Large intestine (tissue), 3 donors: Measurements from ENCODE around the gene PTCH2. TPM values are rescaled to one million over a fixed set of nuclear protein-coding genes. Genes with fewer than 3 reads are reported as not detected.
A peak's percentile ranks its signal among the peaks of the same experiment; 100 is the strongest.
"Not testable (repeated sequence)": the region's sequence is repeated elsewhere in the genome, so short reads cannot be mapped to it uniquely, and the experiment has no call there.

ENCODE experiments used
- DNase-seq, 2 donors: peaks; one replicate each; pipeline versions ENCODE4 v3.0.0 to v3.0.0-alpha.2; 2013
- H3K27ac ChIP-seq: one replicate; pipeline ENCODE4 v1.5.1; 2013; ENCODE audit warnings: low read length
- H3K27me3 ChIP-seq: 2 replicates; pipeline ENCODE4 v1.6.1; 2013; ENCODE audit warnings: low read length; ENCODE audit not compliant: control insufficient read depth, insufficient read depth
- H3K36me3 ChIP-seq: 2 replicates; pipeline ENCODE4 v1.6.1; 2013; ENCODE audit warnings: low read length; ENCODE audit not compliant: control insufficient read depth, insufficient read depth
- H3K4me1 ChIP-seq: one replicate; pipeline ENCODE4 v1.6.1; 2013; ENCODE audit warnings: low read length; ENCODE audit not compliant: control insufficient read depth, insufficient read depth
- H3K4me3 ChIP-seq: one replicate; pipeline ENCODE4 v1.5.1; 2013; ENCODE audit warnings: low read length
- H3K9me3 ChIP-seq: one replicate; pipeline ENCODE4 v1.6.1; 2013; ENCODE audit warnings: mild to moderate bottlenecking, low read depth, low read length, moderate library complexity; ENCODE audit not compliant: control insufficient read depth
- WGBS: methylation state at CpG from one replicate; pipeline ENCODE4 v1.1.5; 2013; ENCODE audit warnings: low lambda C conversion rate; ENCODE audit not compliant: insufficient coverage; 5-methylcytosine and 5-hydroxymethylcytosine counted together
- polyA plus RNA-seq: library from polyadenylated mRNA; unstranded; fragments of 120-200 nt; gene quantifications from one replicate; pipeline ENCODE4 v1.2.1, GENCODE V29; 2013

Gene PTCH2
- polyA plus RNA-seq, 1 donor, result 3.9 TPM

DNA sequence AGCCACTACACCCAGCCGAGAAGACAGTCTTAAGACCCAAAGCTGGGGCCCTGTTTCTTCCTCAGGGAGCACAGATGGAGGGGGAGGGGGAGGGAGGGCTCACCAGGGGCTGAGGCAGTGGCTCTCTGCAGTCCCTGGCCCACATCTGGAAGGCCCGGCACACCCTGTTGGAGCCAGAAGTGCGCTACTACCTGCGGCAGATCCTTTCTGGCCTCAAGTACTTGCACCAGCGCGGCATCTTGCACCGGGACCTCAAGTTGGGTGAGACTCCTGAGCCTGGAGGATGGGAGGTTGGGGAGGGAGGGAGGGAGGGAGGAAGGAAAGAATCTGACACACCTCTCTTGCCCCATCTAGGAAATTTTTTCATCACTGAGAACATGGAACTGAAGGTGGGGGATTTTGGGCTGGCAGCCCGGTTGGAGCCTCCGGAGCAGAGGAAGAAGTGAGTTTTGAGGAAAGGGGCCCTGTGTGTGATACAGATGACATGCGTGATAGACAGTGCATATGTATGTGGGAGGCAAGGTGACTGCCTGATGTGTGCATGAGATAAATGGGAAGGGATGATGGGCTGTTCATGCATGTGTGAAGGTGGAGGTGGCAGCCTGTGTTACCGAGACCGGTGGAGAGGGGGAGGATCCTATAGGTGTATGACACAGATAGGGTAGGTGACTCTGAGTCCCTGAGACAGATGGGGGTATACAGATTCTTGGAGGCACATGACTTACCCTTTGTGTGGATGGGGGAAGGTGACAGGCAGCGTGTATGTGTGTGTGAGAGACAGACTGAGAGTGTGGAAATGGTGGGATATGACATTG, 41.4 kb downstream of the PTCH2 start:
- Histone ChIP-seq H3K4me3 (peak overlapping the region; percentile 91), H3K4me1 (peaks cover 24% of the 10 kb centered on the region), H3K27ac (no peak overlapping the region), H3K27me3 (no peaks in the 10 kb centered on the region), H3K36me3 (peaks cover 32% of the 10 kb centered on the region), H3K9me3 (no peaks in the 10 kb centered on the region)
- WGBS, result 100% methylated on average over 1 of the region's 13 CpGs
- DNase-seq, result no peak

DNA sequence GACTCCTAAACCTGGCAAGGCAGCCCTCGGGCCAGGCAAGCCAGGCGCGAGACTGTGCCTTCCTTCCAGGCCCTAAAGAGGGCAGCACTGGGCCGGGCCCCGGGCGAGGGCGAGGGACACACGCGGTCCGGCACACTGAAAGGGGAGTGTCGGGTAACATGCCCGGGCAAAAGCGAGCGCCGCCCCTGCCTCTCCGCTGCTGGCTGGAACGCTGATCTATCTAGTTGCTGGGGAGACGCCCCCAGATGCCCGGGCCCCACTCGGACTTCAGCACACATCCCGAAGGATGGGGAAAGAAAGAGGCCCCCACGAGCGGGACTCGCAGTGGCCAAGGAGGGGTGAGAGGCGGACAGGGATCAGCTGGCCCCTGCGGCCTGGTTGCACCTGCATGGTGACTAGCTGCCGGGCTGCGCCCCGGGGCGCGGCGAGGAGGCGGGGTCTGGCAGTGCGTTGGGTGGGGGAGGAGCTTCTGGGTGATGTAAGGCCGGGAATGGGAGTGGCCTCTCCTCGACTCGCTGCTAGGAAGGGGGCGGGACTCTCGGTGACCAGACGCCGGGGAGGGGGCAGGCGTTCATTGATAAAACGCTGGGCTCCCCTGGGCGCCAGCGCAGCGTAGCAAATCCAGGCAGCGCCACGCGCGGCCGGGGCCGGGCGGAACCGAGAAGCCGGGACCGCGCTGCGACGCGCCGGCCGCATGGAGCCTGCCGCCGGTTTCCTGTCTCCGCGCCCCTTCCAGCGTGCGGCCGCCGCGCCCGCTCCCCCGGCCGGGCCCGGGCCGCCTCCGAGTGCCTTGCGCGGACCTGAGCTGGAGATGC, 43.1 kb downstream of the PTCH2 start, which contains the start of gene PLK3:
Gene PLK3 (plus strand): TSS at position 608 of the 815 bp plus-strand sequence. CDS start 87 bp downstream, at position 695.
- WGBS, result no CpG with 5 or more reads among the region's 79 CpGs
- H3K9me3 ChIP-seq, result no peaks in the 10 kb centered on the region
- peaks cover 20% of the 10 kb centered on the region for H3K36me3 ChIP-seq
- peaks cover 21% of the 10 kb centered on the region for H3K4me1 ChIP-seq
- H3K4me3 ChIP-seq, result peak within 1 kb of the TSS; percentile 91
- no peaks in the 10 kb centered on the region for H3K27me3 ChIP-seq
- H3K27ac ChIP-seq, result peak within 1 kb of the TSS; percentile 94
- DNase-seq, result peak; percentile 99

DNA sequence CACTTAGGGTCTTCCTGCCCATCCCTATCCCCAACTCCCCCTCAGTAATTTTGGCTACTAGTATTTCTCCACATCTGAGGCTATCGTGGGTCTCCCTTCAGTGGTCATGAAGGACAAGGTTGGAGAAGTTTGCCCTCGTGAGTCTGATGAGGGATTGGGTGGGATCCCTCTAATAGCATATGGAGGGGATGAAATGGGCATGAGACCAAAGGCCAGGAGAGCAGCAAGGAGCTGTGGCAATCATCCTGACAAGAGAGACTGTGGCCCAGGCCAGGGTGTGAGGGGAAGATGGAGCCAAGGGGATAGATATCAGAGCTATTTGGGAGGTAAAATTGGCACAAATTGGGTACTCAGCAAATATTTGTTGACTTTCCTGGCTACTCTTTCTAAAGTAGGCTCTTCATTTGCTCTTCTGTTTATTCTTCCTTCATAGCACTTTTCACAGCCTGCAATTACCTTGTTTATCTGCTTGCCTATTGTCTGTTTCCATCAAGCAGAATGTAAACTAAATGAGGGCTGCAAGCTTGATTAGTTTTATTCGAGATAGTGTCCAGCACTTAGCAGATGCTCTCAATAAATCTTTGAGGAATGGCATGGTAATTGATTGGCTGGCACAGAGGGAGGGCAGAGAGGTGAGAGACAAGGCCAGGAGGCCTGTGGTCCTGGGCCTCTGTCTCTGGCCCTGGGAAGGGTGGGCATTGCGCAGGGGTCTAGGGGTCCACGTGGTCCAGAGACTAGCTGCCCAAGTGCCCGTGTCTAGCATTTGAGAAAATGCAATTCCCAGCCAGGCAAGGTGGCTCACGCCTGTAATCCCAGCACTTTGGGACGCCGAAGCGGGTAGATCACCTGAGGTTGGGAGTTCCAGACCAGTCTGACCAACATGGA, 44.3 kb downstream of the PTCH2 start:
- Histone ChIP-seq H3K4me3 (no peak overlapping the region), H3K9me3 (no peaks in the 10 kb centered on the region), H3K4me1 (peaks cover 21% of the 10 kb centered on the region), H3K36me3 (peaks cover 10% of the 10 kb centered on the region), H3K27me3 (no peaks in the 10 kb centered on the region), H3K27ac (peak overlapping the region; percentile 94)
- no CpG with 5 or more reads among the region's 10 CpGs for WGBS
- DNase-seq, result no peak

DNA sequence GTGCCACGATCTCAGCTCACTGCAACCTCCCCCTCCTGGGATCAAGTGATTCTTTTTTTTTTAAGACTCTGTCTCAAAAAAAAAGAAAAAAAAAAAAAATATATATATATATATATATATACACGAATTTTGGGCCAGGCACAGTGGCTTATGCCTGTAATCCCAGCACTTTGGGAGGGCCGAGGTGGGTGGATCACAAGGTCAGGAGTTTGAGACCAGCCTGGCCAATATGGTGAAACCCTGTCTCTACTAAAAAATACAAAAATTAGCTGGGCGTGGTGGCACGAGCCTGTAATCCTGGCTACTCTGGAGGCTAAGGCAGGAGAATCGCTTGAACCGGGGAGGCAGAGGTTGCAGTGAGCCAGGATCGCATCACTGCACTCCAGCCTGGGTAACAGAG, 45.2 kb downstream of the PTCH2 start:
- H3K27me3 ChIP-seq, H3K9me3 ChIP-seq, DNase-seq, H3K27ac ChIP-seq, H3K36me3 ChIP-seq, H3K4me3 ChIP-seq: not testable (repeated sequence)
- 90% methylated on average over 2 of the region's 8 CpGs for WGBS
- peaks cover 21% of the 10 kb centered on the region for H3K4me1 ChIP-seq

DNA sequence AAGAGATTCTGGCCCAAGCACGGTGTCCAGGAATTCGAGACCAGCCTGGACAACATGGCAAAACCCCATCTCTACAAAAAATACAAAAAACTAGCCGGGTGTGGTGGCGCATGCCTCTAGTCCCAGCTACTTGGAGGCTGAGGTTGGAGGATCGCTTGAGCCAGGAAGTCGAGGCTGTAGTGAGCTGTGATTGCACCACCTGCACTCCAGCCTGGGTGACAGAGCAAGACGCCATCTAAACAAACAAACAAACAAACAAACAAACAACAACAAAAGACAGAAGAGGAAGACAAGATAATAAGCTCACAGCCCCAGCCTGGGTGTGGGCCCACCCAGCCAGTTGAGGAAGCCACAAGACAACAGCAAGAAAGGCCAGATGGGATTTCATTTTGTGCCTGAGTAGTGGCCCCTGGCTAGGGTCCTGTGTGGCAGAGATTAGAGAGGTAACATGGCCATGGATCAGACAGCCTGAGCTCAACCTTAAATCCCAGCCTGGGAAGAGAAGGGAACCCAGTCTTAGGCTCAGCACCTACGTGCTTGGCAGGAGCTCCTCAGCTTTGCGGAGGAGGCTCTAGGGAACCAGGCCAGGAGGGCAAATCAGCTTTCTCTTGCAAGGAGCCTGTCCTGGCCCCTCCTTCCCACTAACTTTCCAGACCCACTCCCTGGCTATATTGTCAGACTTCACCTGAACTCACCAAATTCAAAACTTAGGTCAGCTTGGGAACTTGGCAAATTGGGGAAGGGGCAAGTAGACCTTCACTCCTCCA, 50.1 kb downstream of the PTCH2 start:
- no peaks in the 10 kb centered on the region for H3K27me3 ChIP-seq
- no peak overlapping the region for H3K4me3 ChIP-seq
- H3K9me3 ChIP-seq, result no peaks in the 10 kb centered on the region
- no peak overlapping the region for H3K27ac ChIP-seq
- no CpG with 5 or more reads among the region's 9 CpGs for WGBS
- H3K4me1 ChIP-seq, result peaks cover 5% of the 10 kb centered on the region
- no peaks in the 10 kb centered on the region for H3K36me3 ChIP-seq
- no peak for DNase-seq

DNA sequence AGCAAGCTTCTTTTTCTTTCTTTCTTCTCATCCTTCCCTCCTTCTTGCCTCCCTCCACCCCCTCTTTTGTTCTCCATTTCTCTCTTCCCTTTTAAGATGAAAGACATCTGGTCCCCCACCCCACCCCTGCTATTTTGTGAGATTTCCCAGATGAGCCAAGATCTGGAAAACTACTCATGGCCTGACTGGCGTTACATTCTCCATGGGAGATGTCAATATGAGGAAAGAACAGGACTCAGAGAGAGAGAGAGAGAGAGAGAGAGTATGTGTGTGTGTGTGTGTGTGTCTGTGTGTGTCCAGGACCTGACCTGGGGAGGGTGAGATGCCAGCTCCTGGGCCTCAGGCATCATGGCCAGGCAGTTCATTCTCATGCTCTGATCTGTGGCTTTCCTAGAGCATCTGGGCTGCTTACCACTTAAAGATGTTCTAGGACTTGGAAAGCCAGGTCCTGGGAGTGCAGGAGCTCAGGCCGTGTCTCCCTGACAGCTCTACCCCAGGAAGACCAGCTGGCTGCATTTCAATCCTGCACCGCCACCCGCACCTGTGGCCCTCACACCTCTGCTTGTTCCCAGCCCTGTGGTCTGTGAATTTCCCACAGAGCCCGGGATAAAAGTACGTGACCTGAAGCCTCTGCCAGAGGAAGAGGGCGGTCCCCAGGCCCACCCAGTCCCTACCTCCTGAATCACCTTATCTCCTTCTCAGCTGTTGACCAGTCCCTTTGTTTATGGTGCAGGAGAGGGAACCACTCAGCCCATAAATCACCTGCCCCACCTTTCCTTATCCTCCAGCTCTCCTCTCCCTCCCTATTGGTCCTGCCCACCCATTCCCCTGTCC, 51.9 kb downstream of the PTCH2 start:
- peak in 1 of 2 donors; percentile 61 for DNase-seq
- H3K4me1 ChIP-seq, result peaks cover 8% of the 10 kb centered on the region
- peaks cover 2% of the 10 kb centered on the region for H3K9me3 ChIP-seq
- no CpG with 5 or more reads among the region's 7 CpGs for WGBS
- H3K27ac ChIP-seq, result peak overlapping the region; percentile 1
- no peak overlapping the region for H3K4me3 ChIP-seq
- no peaks in the 10 kb centered on the region for H3K36me3 ChIP-seq
- no peaks in the 10 kb centered on the region for H3K27me3 ChIP-seq

DNA sequence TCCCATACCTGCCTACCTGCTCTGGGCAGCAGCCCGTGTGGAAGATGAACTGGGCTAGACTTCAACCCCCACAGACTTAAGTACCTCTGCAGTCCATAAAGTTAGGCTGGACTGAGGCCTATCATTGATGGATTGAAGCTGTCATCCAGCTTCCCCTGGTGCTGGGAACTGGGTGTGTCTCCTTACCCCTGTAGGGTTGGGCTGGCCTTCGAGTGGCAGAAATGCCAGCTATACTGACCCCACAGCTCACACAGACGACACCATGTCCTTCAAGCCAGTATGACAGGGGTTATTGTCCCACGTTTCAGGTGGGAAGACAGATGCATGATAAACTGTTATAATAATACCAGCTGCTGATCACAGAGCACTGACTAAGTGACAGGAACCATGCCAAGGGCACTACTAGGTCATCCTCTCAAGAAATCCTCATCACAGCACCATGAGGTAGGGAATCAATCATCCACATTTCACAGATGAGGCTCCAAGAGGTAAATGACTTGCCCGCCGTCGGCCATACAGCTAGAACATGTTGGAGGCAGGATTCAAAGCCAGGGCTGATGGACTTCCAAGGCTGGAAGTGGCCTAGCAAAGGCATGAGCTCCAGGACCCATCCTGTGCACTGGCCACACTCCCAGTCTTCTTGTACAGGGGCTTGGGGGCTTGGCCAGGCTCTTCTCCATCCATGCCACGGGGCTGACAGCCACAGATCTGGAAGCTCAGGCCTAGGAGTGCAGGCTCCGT, 54.8 kb downstream of the PTCH2 start, which contains the start of gene BEST4:
Gene BEST4 (minus strand): TSS at position 51 of the 741 bp plus-strand sequence. CDS start 465 bp downstream, outside the sequence.
- Histone ChIP-seq H3K27me3 (no peaks in the 10 kb centered on the region), H3K4me3 (no peak within 1 kb of the TSS), H3K4me1 (peaks cover 29% of the 10 kb centered on the region), H3K27ac (no peak within 1 kb of the TSS), H3K9me3 (peaks cover 2% of the 10 kb centered on the region), H3K36me3 (no peaks in the 10 kb centered on the region)
- WGBS, result 100% methylated on average over 1 of the region's 9 CpGs
- no peak for DNase-seq

DNA sequence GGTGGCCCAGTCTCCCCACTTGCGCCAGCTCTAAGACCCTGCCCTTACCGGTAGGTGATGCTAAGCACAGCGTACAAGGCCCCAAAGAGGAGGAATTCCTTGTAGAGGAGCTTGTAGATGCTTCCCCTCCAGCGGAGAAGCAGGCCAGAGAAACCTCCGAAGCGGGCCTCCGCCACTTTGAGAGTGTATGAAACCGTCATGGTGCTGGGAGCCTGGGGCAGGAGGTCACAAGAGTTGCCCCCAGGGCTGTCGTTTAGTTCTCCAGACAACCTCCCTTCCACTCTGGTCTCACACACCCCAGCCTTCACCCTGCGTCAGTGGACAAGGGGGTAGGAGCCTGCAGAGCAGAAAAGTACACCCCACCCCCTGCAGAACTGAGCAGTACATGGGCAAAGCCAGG, 55.5 kb downstream of the PTCH2 start:
- Histone ChIP-seq H3K36me3 (no peaks in the 10 kb centered on the region), H3K4me1 (peaks cover 29% of the 10 kb centered on the region), H3K27me3 (no peaks in the 10 kb centered on the region), H3K4me3 (no peak overlapping the region), H3K9me3 (peaks cover 2% of the 10 kb centered on the region), H3K27ac (no peak overlapping the region)
- WGBS, result no CpG with 5 or more reads among the region's 10 CpGs
- no peak for DNase-seq
